Thoracic aorta (tissue), 2 donors: ENCODE measurements around the gene AKAP11. TPM values are rescaled to one million over a fixed set of nuclear protein-coding genes. Genes with fewer than 3 reads are reported as not detected.

Experiments used
- ATAC-seq: fragments of 150-250 bp; one replicate; pipeline ENCODE4 v1.8.0; 2017; ENCODE audit warnings: low read depth; ENCODE audit not compliant: insufficient number of reproducible peaks, low FRiP score
- DNase-seq: peaks from one replicate; pipeline ENCODE4 v3.0.0-alpha.2; 2020; ENCODE audit warnings: low spot score
- H3K27ac ChIP-seq, 2 donors: fragments of 200-600 bp; sonication (generic); 1 replicate in 1 of 2; 2 replicates in 1 of 2; pipeline ENCODE4 v1.5.1; 2016; ENCODE audit warnings: mild to moderate bottlenecking in 2 of 2, moderate library complexity in 2 of 2
- H3K27me3 ChIP-seq: fragments of 200-600 bp; sonication (generic); replicated peaks from 2 replicates; pipeline ENCODE4 v1.6.0; 2016; ENCODE audit warnings: mild to moderate bottlenecking; ENCODE audit not compliant: insufficient read depth
- H3K36me3 ChIP-seq: fragments of 200-600 bp; sonication (generic); one replicate; pipeline ENCODE4 v1.5.1; 2016
- H3K4me1 ChIP-seq, 2 donors: fragments of 200-600 bp; sonication (generic); 1 replicate in 1 of 2; 2 replicates in 1 of 2; pipeline versions ENCODE4 v1.5.1 to v1.6.0; 2016; ENCODE audit warnings: low read depth in 2 of 2, mild to moderate bottlenecking in 1 of 2; ENCODE audit not compliant: control insufficient read depth in 1 of 2
- H3K4me3 ChIP-seq: fragments of 200-600 bp; sonication (generic); 2 replicates; pipeline ENCODE4 v1.5.1; 2016; ENCODE audit warnings: mild to moderate bottlenecking
- H3K9me3 ChIP-seq: fragments of 200-600 bp; sonication (generic); 2 replicates; pipeline ENCODE4 v1.5.1; 2016
- CTCF ChIP-seq: fragments of 200-600 bp; sonication (generic); IDR thresholded peaks from one replicate; pipeline ENCODE4 v1.5.1; 2019; ENCODE audit warnings: antibody characterized with exemption
- total RNA-seq, 2 donors: library from RNA; depleted of rRNA; stranded (reverse); fragments of >200 nt; gene quantifications; one replicate each; pipeline versions ENCODE4 v1.1.0 to v1.2.3, GENCODE V29; 2016

The AKAP11 gene
- total RNA-seq, 2 donors from 2014 or later: 28.7 to 37.1 TPM

DNA sequence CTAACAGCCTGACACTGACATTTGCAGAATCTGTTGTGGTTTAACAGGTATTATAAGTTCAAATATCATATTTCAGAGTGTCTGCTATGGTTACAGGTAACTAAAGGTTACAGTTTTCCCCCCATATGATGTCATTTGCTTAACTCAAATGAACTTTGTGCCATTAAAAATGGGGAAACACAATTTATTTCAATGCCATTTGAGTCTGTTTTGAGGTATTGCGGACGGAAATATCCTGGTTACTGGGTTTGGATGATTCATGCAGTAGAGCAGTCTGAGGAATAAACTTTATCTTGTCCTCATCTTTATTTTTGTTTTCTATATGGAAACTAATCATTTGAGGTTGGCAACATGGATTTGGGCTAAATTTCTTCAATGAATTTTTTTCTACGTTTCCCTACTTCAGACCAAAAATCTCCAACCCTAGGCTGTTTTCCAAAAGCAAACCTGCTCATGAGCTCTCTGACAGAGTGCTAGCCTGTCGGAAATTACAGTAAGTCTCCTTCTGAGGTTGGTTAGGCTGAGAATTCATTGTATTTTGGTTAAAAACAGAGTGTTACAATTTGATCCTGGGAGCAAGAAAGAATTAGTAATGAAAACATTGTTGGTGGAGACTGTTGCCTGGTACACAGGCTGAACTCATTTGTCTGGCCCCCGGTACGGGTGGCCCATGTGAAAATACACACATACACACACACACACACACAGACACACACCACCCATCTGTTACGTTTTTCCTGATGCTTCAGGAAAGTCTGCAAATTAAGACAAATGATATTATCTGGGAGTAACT is 66.1 kb downstream of the AKAP11 start:
- no peak overlapping the region for H3K4me3 ChIP-seq
- TF ChIP-seq CTCF: no peak
- no peaks in the 10 kb centered on the region for H3K36me3 ChIP-seq
- H3K27ac ChIP-seq: no peak overlapping the region
- no peaks in the 10 kb centered on the region for H3K9me3 ChIP-seq
- ATAC-seq (no peak), DNase-seq (no peak)
- H3K4me1 ChIP-seq: no peaks in the 10 kb centered on the region
- H3K27me3 ChIP-seq: no peaks in the 10 kb centered on the region

DNA sequence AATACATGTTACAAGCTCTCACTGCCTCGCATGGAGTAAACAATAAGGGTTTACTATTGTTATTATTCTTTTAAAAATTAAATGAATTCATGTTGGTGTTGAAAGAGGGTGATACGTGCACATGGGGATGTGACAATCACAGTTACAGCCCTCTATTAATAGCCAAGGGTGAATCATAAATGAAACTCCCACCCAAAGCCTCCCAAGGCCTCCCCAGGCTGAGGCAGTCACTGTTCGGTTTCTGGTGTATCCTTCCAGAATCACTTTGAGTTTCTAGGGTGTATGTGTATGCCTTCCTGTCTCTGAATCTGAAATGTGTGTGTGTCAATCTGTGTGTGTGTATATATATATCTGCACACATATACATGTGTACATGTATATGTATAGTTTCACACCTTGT is 73.4 kb downstream of the AKAP11 start:
- Histone ChIP-seq H3K27me3 (no peaks in the 10 kb centered on the region), H3K36me3 (no peaks in the 10 kb centered on the region), H3K4me1 (no peaks in the 10 kb centered on the region), H3K4me3 (no peak overlapping the region), H3K27ac (no peak overlapping the region), H3K9me3 (no peaks in the 10 kb centered on the region)
- no peak for DNase-seq
- no peak for TF ChIP-seq CTCF
- ATAC-seq: no peak

- ATAC-seq (no peak), DNase-seq (no peak)
- Histone ChIP-seq H3K27ac (no peak overlapping the region), H3K4me3 (no peak overlapping the region), H3K36me3 (no peaks in the 10 kb centered on the region), H3K27me3 (no peaks in the 10 kb centered on the region), H3K9me3 (no peaks in the 10 kb centered on the region), H3K4me1 (no peaks in the 10 kb centered on the region)
- no peak for TF ChIP-seq CTCF
Observed at GRCh38 chr13:42348576-42348975, 76.6 kb downstream of the AKAP11 start.

GRCh38 chr13:42350141-42350540 is 78.2 kb downstream of the AKAP11 start:
- Histone ChIP-seq H3K4me1 (no peaks in the 10 kb centered on the region), H3K4me3 (no peak overlapping the region), H3K27ac (no peak overlapping the region), H3K9me3 (no peaks in the 10 kb centered on the region), H3K27me3 (no peaks in the 10 kb centered on the region), H3K36me3 (no peaks in the 10 kb centered on the region)
- DNase-seq (no peak), ATAC-seq (no peak)
- no peak for TF ChIP-seq CTCF

DNA sequence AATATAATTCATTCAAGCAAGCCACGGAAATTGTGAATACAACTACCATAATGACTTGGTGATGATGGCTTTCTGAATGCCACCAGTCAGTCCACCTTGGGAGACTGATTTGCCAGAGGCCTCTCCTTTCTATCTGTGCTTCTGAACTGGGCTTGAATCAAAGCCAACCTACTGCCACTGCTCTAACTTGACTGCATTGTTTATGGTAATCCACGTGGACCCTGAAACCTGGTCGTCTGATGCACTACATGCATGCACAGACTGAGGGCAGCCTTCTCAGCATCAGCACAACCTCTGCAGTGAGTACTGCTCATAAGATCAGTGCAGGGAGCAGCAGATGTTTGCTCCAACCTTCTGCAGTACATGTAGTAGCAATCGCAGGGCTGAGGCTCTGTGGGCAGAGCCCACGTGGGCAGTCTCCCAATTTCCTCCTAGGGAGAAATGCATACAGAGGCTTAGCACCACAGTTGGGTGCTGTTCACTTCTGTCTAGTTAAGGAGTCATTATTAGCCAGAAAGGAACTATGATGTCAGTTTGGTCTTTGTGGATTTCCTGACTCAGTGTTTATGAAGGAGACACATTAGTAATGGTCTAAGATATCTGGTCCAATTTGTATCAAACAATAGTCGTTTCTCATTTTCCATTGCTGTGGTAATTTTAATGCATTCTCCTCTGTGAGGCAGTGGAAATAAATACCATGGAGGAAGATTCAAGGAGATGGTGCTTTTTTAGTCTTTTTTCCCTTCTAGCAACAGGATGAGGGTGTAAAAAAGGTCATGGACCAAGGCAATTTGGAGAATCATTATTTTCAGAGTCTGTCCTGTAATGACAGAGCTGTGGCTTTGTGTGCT is 82.5 kb downstream of the AKAP11 start:
- Histone ChIP-seq H3K36me3 (no peaks in the 10 kb centered on the region), H3K4me3 (no peak overlapping the region), H3K4me1 (no peaks in the 10 kb centered on the region), H3K9me3 (no peaks in the 10 kb centered on the region), H3K27me3 (no peaks in the 10 kb centered on the region), H3K27ac (no peak overlapping the region)
- ATAC-seq: no peak
- no peak for DNase-seq
- no peak for TF ChIP-seq CTCF
